IMR-90 (cell line): Measurements from ENCODE around the gene TSR1. TPM values are rescaled to one million over a fixed set of nuclear protein-coding genes. Genes with fewer than 3 reads are reported as not detected.

Experiments
- ATAC-seq: fragments of 200-7000 bp; cut with Tn5 transposase; 2 replicates; pipeline ENCODE4 v1.9.1; 2020; ENCODE audit warnings: low read depth, mild to moderate bottlenecking, moderate library complexity
- BruUV-seq: library from RNA; stranded (reverse); fragments of 400-500 nt; replicated peaks from 2 replicates; lab custom pipeline; 2021; lab: Mats Ljungman, UMichigan
- CTCF ChIA-PET: fragments of 300-600 bp; formaldehyde crosslinking; extraction: SDS; loops from one replicate; lab custom pipeline; 2021; ENCODE audit warnings: antibody characterized with exemption; lab: Yijun Ruan, JAX
- POLR2A ChIA-PET: fragments of 300-600 bp; sonication (Branson Sonifier 250); formaldehyde crosslinking; loops from one replicate; lab custom pipeline; 2022; ENCODE audit warnings: antibody characterized with exemption; ENCODE audit not compliant: unreplicated experiment; lab: Charles Lee
- DNase-seq: peaks from one replicate; pipeline ENCODE4 v3.0.0; 2013
- H2AFZ ChIP-seq: replicated peaks from 2 replicates; pipeline ENCODE3; 2013; ENCODE audit warnings: low read length, mild to moderate bottlenecking; ENCODE audit not compliant: poor library complexity
- H2AK5ac ChIP-seq: 2 replicates; pipeline ENCODE4 v1.6.1; 2013; ENCODE audit warnings: low read depth, low read length, inconsistent platforms
- H2AK9ac ChIP-seq: replicated peaks from 2 replicates; pipeline ENCODE3; 2013; ENCODE audit warnings: mild to moderate bottlenecking, low read depth, low read length, moderate library complexity; ENCODE audit not compliant: poor library complexity
- H2BK120ac ChIP-seq: 2 replicates; pipeline ENCODE4 v1.6.1; 2013; ENCODE audit warnings: low read depth, low read length, inconsistent platforms
- H2BK15ac ChIP-seq: 3 replicates; pipeline ENCODE4 v1.6.1; 2013; ENCODE audit warnings: low read depth, low read length, inconsistent platforms
- H2BK20ac ChIP-seq: 2 replicates; pipeline ENCODE4 v1.6.1; 2013; ENCODE audit warnings: low read depth, mild to moderate bottlenecking, inconsistent platforms, low read length, moderate library complexity
- H2BK5ac ChIP-seq: 2 replicates; pipeline ENCODE4 v1.6.1; 2013; ENCODE audit warnings: mild to moderate bottlenecking, low read depth, low read length, inconsistent platforms; ENCODE audit not compliant: poor library complexity, severe bottlenecking
- H3K14ac ChIP-seq: replicated peaks from 2 replicates; pipeline ENCODE4 v1.6.1; 2013; ENCODE audit warnings: low read depth, low read length, inconsistent platforms
- H3K18ac ChIP-seq: 2 replicates; pipeline ENCODE4 v1.6.1; 2013; ENCODE audit warnings: low read depth, low read length, control low read depth
- H3K23ac ChIP-seq: 2 replicates; pipeline ENCODE4 v1.6.1; 2013; ENCODE audit warnings: low read depth, low read length, inconsistent platforms
- H3K27ac ChIP-seq: 2 replicates; pipeline ENCODE4 v1.5.1; 2013; ENCODE audit warnings: mild to moderate bottlenecking, control low read depth, low read length; ENCODE audit not compliant: insufficient read depth
- H3K27me3 ChIP-seq: 2 replicates; pipeline ENCODE4 v1.6.1; 2013; ENCODE audit warnings: low read length; ENCODE audit not compliant: control insufficient read depth, insufficient read depth
- H3K36me3 ChIP-seq: 2 replicates; pipeline ENCODE4 v1.6.1; 2013; ENCODE audit warnings: low read length, mixed read lengths; ENCODE audit not compliant: control insufficient read depth, insufficient read depth
- H3K4ac ChIP-seq: 2 replicates; pipeline ENCODE4 v1.6.1; 2013; ENCODE audit warnings: low read depth, low read length, inconsistent platforms
- H3K4me1 ChIP-seq: 2 replicates; pipeline ENCODE4 v1.6.1; 2013; ENCODE audit warnings: low read length, mixed read lengths; ENCODE audit not compliant: control insufficient read depth, insufficient read depth
- H3K4me2 ChIP-seq: 2 replicates; pipeline ENCODE4 v1.6.1; 2013; ENCODE audit warnings: low read depth, mild to moderate bottlenecking, control low read depth, low read length, moderate library complexity
- H3K4me3 ChIP-seq: 2 replicates; pipeline ENCODE4 v1.5.1; 2013; ENCODE audit warnings: low read depth, mild to moderate bottlenecking, control low read depth, low read length, moderate library complexity; ENCODE audit not compliant: insufficient read depth
- H3K56ac ChIP-seq: 2 replicates; pipeline ENCODE4 v1.6.1; 2013; ENCODE audit warnings: low read length, inconsistent platforms; ENCODE audit not compliant: insufficient read depth; ENCODE audit errors: extremely low read depth
- H3K79me1 ChIP-seq, 2 experiments: 2 replicates each; pipeline ENCODE4 v1.6.1; 2013; ENCODE audit warnings: low read length in 2 of 2, inconsistent platforms in 1 of 2, low read depth in 1 of 2
- H3K9ac ChIP-seq: 2 replicates; pipeline ENCODE4 v1.6.1; 2013; ENCODE audit warnings: low read depth, low read length, control low read depth
- H3K9me1 ChIP-seq: 2 replicates; pipeline ENCODE4 v1.6.1; 2013; ENCODE audit warnings: low read length, inconsistent platforms; ENCODE audit not compliant: insufficient read depth
- H3K9me3 ChIP-seq: 2 replicates; pipeline ENCODE4 v1.6.1; 2013; ENCODE audit warnings: low read length; ENCODE audit not compliant: control insufficient read depth, insufficient read depth
- H4K20me1 ChIP-seq: 2 replicates; pipeline ENCODE4 v1.6.1; 2013; ENCODE audit warnings: low read length, inconsistent platforms; ENCODE audit not compliant: insufficient read depth
- H4K5ac ChIP-seq: 2 replicates; pipeline ENCODE4 v1.6.1; 2013; ENCODE audit warnings: mild to moderate bottlenecking, low read depth, low read length, control low read depth
- H4K8ac ChIP-seq, 2 experiments: 2 replicates each; pipeline ENCODE4 v1.6.1; 2013; ENCODE audit warnings: low read depth in 2 of 2, low read length in 2 of 2, control low read depth in 1 of 2, inconsistent platforms in 1 of 2
- H4K91ac ChIP-seq: 2 replicates; pipeline ENCODE4 v1.6.1; 2013; ENCODE audit warnings: low read depth, low read length, inconsistent platforms; ENCODE audit not compliant: insufficient read depth
- BHLHE40 ChIP-seq: fragments of 150-350 bp; IDR thresholded peaks from 2 replicates; pipeline ENCODE4 v1.6.1; 2016; ENCODE audit warnings: mild to moderate bottlenecking, low read depth, low read length
- CEBPB ChIP-seq: IDR thresholded peaks from 2 replicates; pipeline ENCODE4 v1.6.1; 2012; ENCODE audit warnings: low read depth, low read length, improper control_type of control experiment
- CHD1 ChIP-seq: IDR thresholded peaks from 2 replicates; pipeline ENCODE4 v1.6.1; 2012; ENCODE audit warnings: low read depth, low read length, improper control_type of control experiment
- CTCF ChIP-seq: conservative IDR thresholded peaks from 2 replicates; pipeline ENCODE4 v1.5.1; 2012; ENCODE audit warnings: mild to moderate bottlenecking, low read depth, low read length, improper control_type of control experiment
- FOS ChIP-seq: fragments of 150-350 bp; IDR thresholded peaks from 2 replicates; pipeline ENCODE4 v1.6.1; 2016; ENCODE audit warnings: low read depth, low read length
- MAFK ChIP-seq: IDR thresholded peaks from 2 replicates; pipeline ENCODE4 v1.6.1; 2012; ENCODE audit warnings: low read depth, low read length, improper control_type of control experiment
- MAZ ChIP-seq: IDR thresholded peaks from 2 replicates; pipeline ENCODE4 v1.6.1; 2012; ENCODE audit warnings: low read depth, mild to moderate bottlenecking, low read length, improper control_type of control experiment, moderate library complexity, borderline replicate concordance
- MXI1 ChIP-seq: IDR thresholded peaks from 2 replicates; pipeline ENCODE4 v1.6.1; 2012; ENCODE audit warnings: low read depth, mild to moderate bottlenecking, low read length, moderate library complexity, borderline replicate concordance
- NFE2L2 ChIP-seq: fragments of 150-350 bp; IDR thresholded peaks from 2 replicates; pipeline ENCODE4 v1.6.1; 2016; ENCODE audit warnings: low read depth, mild to moderate bottlenecking, low read length
- POLR2A ChIP-seq: IDR thresholded peaks from 2 replicates; pipeline ENCODE4 v1.6.1; 2012; ENCODE audit warnings: mild to moderate bottlenecking, low read depth, low read length
- RAD21 ChIP-seq: IDR thresholded peaks from 2 replicates; pipeline ENCODE4 v1.6.1; 2012; ENCODE audit warnings: low read length, improper control_type of control experiment
- RCOR1 ChIP-seq: IDR thresholded peaks from 2 replicates; pipeline ENCODE4 v1.6.1; 2012; ENCODE audit warnings: mild to moderate bottlenecking, low read length, improper control_type of control experiment; ENCODE audit not compliant: insufficient replicate concordance
- RFX5 ChIP-seq: IDR thresholded peaks from 2 replicates; pipeline ENCODE4 v1.8.0; 2012; ENCODE audit warnings: low read depth, mild to moderate bottlenecking, low read length, moderate library complexity
- SMC3 ChIP-seq: fragments of 150-350 bp; IDR thresholded peaks from 2 replicates; pipeline ENCODE4 v1.6.1; 2016; ENCODE audit warnings: low read depth, mild to moderate bottlenecking, antibody characterized with exemption, low read length, moderate library complexity
- USF2 ChIP-seq: fragments of 150-350 bp; IDR thresholded peaks from 2 replicates; pipeline ENCODE4 v1.6.1; 2017; ENCODE audit warnings: mild to moderate bottlenecking, antibody characterized with exemption, low read length, low read depth
- WGBS, 2 experiments: methylation state at CpG; one replicate each; pipeline versions ENCODE4 v1.1.5 to v1.1.7; 2013; ENCODE audit warnings: missing lambda C conversion rate in 2 of 2; ENCODE audit not compliant: insufficient read length in 1 of 2; ENCODE audit errors: extremely low coverage in 2 of 2; 5-methylcytosine and 5-hydroxymethylcytosine counted together
- dilution Hi-C: fragments of 300-500 bp; cut with HindIII; formaldehyde crosslinking; loops from one replicate; pipeline ENCODE4 v1.14.3; 2018; ENCODE audit warnings: low sequenced_read_pairs; ENCODE audit not compliant: unreplicated experiment
- in situ Hi-C: fragments of 300-500 bp; cut with MboI; formaldehyde crosslinking; loops from 3 replicates; pipeline ENCODE4 v1.14.3; 2019; ENCODE audit warnings: low sequenced_read_pairs, inconsistent platforms, mixed read lengths
- intact Hi-C: fragments of 100-400 bp; cut with micrococcal nuclease; formaldehyde crosslinking; loops from 2 replicates; pipeline ENCODE4 v1.10.0; 2022
- polyA plus RNA-seq, 3 experiments: library from polyadenylated mRNA; depleted of rRNA; stranded (reverse); fragments of >200 nt; gene quantifications; 2 replicates each; pipeline ENCODE4 v1.2.3, GENCODE V29; 2012; ENCODE audit warnings: low replicate concordance in 1 of 3
- total RNA-seq: library from RNA; depleted of rRNA; stranded (reverse); fragments of >200 nt; gene quantifications from 2 replicates; pipeline ENCODE4 v1.2.3, GENCODE V29; 2012
- TF ChIP-seq, protein P1 (sequence below): fragments of 150-350 bp; IDR thresholded peaks from 2 replicates; pipeline ENCODE4 v1.6.1; 2016; ENCODE audit warnings: low read depth, mild to moderate bottlenecking, low read length, moderate library complexity, borderline replicate concordance

Gene TSR1
- total and polyA plus RNA-seq, 2 of the 4 experiments (the other 2 are of a cell fraction), result 22.6 to 72.6 TPM

GRCh38 chr17:2323629-2324314 is 12.5 kb downstream of the TSR1 start:
- H4K5ac ChIP-seq, result no peak overlapping the region
- H3K14ac ChIP-seq, result no peak overlapping the region
- in situ Hi-C loops, result no loop called here
- H3K4ac ChIP-seq, result no peak overlapping the region
- ChIA-PET CTCF (no interaction called here), POLR2A (no interaction called here)
- H3K56ac ChIP-seq, result no peak overlapping the region
- no peaks in the 10 kb centered on the region for H3K9me1 ChIP-seq
- WGBS, 2 experiments, result no CpG with 5 or more reads among the region's 2 CpGs
- no peak overlapping the region for H2BK20ac ChIP-seq
- H2BK120ac ChIP-seq, result no peak overlapping the region
- BruUV-seq, result no TSS peak
- TF ChIP-seq MXI1 (no peak), SMC3 (no peak), MAZ (no peak), CEBPB (no peak), BHLHE40 (no peak), FOS (no peak), CTCF (no peak), RFX5 (no peak), MAFK (no peak), POLR2A (no peak), RAD21 (no peak), USF2 (no peak), NFE2L2 (no peak), CHD1 (no peak), RCOR1 (no peak)
- TF ChIP-seq, protein P1, sequence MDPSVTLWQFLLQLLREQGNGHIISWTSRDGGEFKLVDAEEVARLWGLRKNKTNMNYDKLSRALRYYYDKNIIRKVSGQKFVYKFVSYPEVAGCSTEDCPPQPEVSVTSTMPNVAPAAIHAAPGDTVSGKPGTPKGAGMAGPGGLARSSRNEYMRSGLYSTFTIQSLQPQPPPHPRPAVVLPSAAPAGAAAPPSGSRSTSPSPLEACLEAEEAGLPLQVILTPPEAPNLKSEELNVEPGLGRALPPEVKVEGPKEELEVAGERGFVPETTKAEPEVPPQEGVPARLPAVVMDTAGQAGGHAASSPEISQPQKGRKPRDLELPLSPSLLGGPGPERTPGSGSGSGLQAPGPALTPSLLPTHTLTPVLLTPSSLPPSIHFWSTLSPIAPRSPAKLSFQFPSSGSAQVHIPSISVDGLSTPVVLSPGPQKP, result no peak
- peaks cover 52% of the 10 kb centered on the region for H3K36me3 ChIP-seq
- H3K4me3 ChIP-seq, result no peak overlapping the region
- intact Hi-C loops, result no loop called here
- dilution Hi-C loops, result no loop called here
- H4K8ac ChIP-seq, result no peak overlapping the region
- no peak overlapping the region for H3K4me2 ChIP-seq
- H4K20me1 ChIP-seq, result no peaks in the 10 kb centered on the region
- DNase-seq, result no peak
- no peak overlapping the region for H2BK15ac ChIP-seq
- no peaks in the 10 kb centered on the region for H3K27me3 ChIP-seq
- no peak overlapping the region for H2AFZ ChIP-seq
- H3K9ac ChIP-seq, result no peak overlapping the region
- no peak overlapping the region for H3K23ac ChIP-seq
- H2AK9ac ChIP-seq, result no peak overlapping the region
- H2BK5ac ChIP-seq, result no peak overlapping the region
- peaks cover 11 to 12% of the 10 kb centered on the region in 2 experiments for H3K79me1 ChIP-seq
- H3K4me1 ChIP-seq, result no peaks in the 10 kb centered on the region
- H3K27ac ChIP-seq, result no peak overlapping the region
- no peaks in the 10 kb centered on the region for H3K9me3 ChIP-seq
- no peak overlapping the region for H2AK5ac ChIP-seq
- ATAC-seq, result no peak
- no peak overlapping the region for H3K18ac ChIP-seq
- no peak overlapping the region for H4K91ac ChIP-seq
